ENCODE results near the gene BNIP2. TPM values are rescaled to one million over a fixed set of nuclear protein-coding genes. Genes with fewer than 3 reads are reported as not detected.

The BNIP2 gene
- total RNA-seq, 1 experiment from 2014 or later = 30.6 TPM

DNA sequence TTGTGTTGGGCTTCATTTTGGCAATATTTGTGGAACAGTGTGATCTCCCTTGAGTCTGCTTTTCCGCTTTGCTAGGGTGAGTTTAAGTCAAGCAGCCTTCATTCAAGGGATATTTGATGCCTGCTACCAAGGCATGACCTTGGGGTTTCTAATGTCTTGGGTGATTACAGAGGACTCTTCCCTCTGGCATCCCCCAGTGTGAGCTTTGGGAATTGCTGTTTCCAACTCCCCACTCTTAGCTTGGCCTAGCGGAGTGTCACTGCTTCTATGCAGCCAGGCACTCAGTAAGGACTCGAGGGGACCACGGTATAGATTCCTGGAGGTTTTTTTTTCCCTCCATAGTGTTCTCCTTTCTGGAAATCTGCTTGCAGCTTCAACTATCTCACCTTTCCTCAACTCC is 56.4 kb downstream of the BNIP2 start:
- Histone ChIP-seq H3K4me3 (ENCODE audit: insufficient read depth, low read depth, low read length) (no peak overlapping the region), H3K36me3 (replicated peaks; ENCODE audit: control insufficient read depth, insufficient read depth, low read length) (no peaks in the 10 kb centered on the region), H3K27me3 (ENCODE audit: control insufficient read depth, insufficient read depth, low read length) (no peaks in the 10 kb centered on the region)
- peak; percentile 62 for DNase-seq

DNA sequence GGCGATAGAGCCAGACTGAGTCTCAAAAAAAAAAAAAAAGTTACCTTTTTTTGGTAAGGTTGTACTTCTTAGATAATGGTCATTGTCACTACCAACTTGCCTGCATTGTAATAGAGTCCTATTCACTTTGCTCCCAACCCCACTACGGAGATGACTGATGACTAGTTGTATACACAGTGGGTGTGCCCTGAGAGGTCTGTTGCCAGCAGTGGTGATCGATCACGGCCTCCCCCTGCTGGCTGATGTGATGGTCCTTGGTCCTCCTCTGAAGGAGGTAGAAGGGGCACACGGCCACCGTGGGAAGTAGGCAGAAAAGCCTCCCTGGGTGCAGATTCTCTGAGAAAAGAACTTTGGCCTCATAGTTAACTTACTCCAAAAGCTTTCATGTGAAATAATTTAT is 66.8 kb downstream of the BNIP2 start:
- Histone ChIP-seq H3K36me3 (replicated peaks; ENCODE audit: control insufficient read depth, insufficient read depth, low read length) (no peaks in the 10 kb centered on the region), H3K4me3 (ENCODE audit: insufficient read depth, low read depth, low read length) (no peak overlapping the region), H3K27me3 (ENCODE audit: control insufficient read depth, insufficient read depth, low read length) (no peaks in the 10 kb centered on the region; the same call in 1 of the 2 replicates)
- DNase-seq = peak; percentile 51

- DNase-seq = no peak
- H3K4me3 ChIP-seq (ENCODE audit: insufficient read depth, low read depth, low read length) = no peak overlapping the region
- no peaks in the 10 kb centered on the region for H3K36me3 ChIP-seq (replicated peaks; ENCODE audit: control insufficient read depth, insufficient read depth, low read length)
- H3K27me3 ChIP-seq (ENCODE audit: control insufficient read depth, insufficient read depth, low read length) = no peaks in the 10 kb centered on the region; the same call in 1 of the 2 replicates
These were observed 70.7 kb downstream of the BNIP2 start for GRCh38 chr15:59618406-59618805.

DNA sequence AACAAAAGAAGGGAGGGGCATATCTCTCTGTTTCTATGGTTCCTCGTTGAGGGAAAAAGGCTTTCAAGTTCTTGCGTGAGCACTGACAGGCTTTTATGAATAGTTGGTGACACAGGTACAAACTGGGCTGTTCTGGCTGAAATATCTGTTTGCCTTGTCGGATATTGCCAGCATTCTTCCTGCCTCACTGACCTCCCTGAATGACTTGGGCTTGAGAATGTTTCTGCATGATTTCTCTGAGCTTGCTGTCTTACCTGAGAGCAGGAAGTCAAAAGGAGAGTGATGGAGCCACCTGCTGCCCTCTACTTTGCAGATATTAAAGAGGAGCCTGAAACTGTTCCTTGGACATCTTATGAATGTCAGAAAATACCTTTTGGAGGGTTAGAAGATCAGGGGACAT is 72.7 kb downstream of the BNIP2 start:
- Histone ChIP-seq H3K27me3 (ENCODE audit: control insufficient read depth, insufficient read depth, low read length) (no peaks in the 10 kb centered on the region; the same call in 1 of the 2 replicates), H3K36me3 (replicated peaks; ENCODE audit: control insufficient read depth, insufficient read depth, low read length) (no peaks in the 10 kb centered on the region), H3K4me3 (ENCODE audit: insufficient read depth, low read depth, low read length) (no peak overlapping the region)
- no peak for DNase-seq

- DNase-seq = no peak
- Histone ChIP-seq H3K4me3 (ENCODE audit: insufficient read depth, low read depth, low read length) (no peak overlapping the region), H3K27me3 (ENCODE audit: control insufficient read depth, insufficient read depth, low read length) (no peaks in the 10 kb centered on the region; the same call in 1 of the 2 replicates), H3K36me3 (replicated peaks; ENCODE audit: control insufficient read depth, insufficient read depth, low read length) (no peaks in the 10 kb centered on the region)
These were observed 73.5 kb downstream of the BNIP2 start for GRCh38 chr15:59615661-59616060.

GRCh38 chr15:59614153-59614552 is 75.0 kb downstream of the BNIP2 start:
- Histone ChIP-seq H3K36me3 (replicated peaks; ENCODE audit: control insufficient read depth, insufficient read depth, low read length) (no peaks in the 10 kb centered on the region), H3K4me3 (ENCODE audit: insufficient read depth, low read depth, low read length) (no peak overlapping the region), H3K27me3 (ENCODE audit: control insufficient read depth, insufficient read depth, low read length) (no peaks in the 10 kb centered on the region; the same call in 1 of the 2 replicates)
- DNase-seq = no peak

DNA sequence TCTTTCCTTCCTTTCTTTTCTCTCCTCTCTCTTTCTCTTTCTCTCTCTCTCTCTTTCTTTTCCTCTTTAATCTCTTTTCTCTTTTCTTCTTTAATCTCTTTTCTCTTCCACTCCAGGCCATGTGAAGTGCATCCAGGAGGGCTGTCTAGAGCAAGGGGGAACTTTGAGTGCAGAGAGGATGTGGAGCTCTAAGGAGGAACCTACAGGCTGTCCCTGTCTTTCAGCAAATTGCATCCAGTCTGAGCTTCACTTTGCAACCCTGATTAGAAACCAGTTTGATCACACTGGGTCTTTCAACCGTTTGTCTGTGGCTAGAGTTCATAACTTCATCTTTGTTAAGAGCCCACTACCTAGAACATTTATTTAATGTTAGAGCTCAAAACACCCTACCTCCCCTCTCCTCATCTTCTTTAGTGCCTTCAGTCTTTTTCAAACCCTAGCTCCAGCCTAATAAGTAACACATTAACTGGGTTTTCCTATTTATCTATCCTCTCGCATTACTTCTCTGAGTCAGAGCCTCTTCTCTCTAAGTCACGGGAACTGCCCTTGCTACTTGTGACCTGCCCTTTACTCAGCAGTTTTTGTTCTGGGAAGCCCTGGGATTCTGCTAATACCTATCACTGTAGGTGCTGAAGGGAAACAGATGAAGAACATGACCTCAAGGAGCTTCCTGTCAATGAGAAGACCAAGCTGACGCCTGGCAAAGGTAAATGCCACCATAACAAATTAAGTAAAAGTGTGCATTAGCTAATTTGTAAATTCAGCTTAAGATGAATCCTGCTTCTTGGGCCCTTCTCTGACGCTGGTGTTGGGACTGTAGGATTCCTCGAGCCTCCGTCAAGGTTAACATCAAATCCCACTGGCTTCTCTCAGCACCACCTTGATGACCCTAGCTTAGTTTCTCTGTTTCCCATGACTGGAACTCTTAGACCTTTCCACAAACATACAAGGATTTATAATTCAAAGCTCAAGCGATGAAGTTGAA is 77.6 kb downstream of the BNIP2 start, which contains the start of gene GCNT3:
Gene GCNT3, plus strand, starts transcription at position 508 of the 985 bp plus-strand sequence. CDS start 6,456 bp downstream, outside the sequence.
- Histone ChIP-seq H3K27me3 (ENCODE audit: control insufficient read depth, insufficient read depth, low read length) (no peaks in the 10 kb centered on the region), H3K36me3 (replicated peaks; ENCODE audit: control insufficient read depth, insufficient read depth, low read length) (no peaks in the 10 kb centered on the region), H3K4me3 (ENCODE audit: insufficient read depth, low read depth, low read length) (no peak within 1 kb of the TSS)
- no peak for DNase-seq

DNA sequence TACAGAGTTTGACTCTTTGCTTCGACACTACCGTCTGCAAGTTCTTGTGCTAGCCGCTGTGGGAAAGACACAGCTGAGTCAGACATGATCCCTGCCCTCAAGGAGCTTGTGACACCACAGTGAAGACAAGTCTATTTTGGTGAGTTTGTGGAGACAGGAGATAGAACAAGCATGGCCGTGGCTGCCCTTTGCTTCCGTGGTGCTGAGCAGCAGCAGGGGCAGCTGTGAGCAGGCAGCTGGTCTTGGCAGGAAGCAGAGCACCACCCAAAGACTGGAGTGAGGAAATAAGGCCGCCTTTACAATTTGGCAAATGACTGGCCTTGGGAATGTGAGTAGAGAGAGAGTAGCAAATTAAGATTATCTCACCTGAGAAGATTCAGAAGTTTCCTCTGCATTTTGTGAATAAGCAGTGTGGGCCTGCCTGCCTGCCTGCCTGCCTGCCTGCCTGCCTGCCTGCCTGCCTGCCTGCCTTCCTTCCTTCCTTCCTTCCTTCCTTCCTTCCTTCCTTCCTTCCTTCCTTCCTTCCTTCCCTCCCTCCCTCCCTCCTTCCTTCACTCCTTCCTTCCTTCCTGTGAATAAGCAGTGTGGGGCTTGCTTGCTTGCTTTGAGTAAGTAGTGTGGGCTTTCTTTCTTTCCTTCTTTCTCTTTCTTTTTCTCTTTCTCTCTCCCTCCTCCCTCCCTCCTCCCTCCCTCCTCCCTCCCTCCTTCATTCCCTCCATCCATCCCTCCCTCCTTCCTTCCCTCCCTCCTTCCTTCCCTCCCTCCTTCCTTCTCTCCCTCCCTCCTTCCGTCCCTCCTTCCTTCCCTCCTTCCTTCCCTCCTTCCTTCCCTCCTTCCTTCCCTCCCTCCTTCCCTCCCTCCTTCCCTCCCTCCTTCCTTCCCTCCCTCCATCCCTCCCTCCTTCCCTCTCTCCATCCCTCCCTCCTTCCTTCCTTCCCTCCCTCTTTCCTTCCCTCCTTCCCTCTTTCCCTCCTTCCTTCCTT is 79.1 kb downstream of the BNIP2 start:
- Histone ChIP-seq H3K27me3 (ENCODE audit: control insufficient read depth, insufficient read depth, low read length) (no peaks in the 10 kb centered on the region), H3K4me3 (ENCODE audit: insufficient read depth, low read depth, low read length) (no peak overlapping the region), H3K36me3 (replicated peaks; ENCODE audit: control insufficient read depth, insufficient read depth, low read length) (no peaks in the 10 kb centered on the region)
- peak; percentile 13 for DNase-seq

Other genes with a start within 250 kb of the BNIP2 start
- gene GCNT3, start 77.5 kb downstream of the BNIP2 start, total RNA-seq (2014; rRNA removed; shearing (Covaris generic)) = 0.15 TPM in 1 of 2 replicates, not detected in the other
- 36.4 and 63.4 TPM in 2 replicates for gene GTF2A2, start 31.8 kb downstream of the BNIP2 start, total RNA-seq (2014; rRNA removed; shearing (Covaris generic))

Data from H7 (cell line).